OCI-M2 (cell line): ENCODE data around the gene ENKUR.

Source experiments
- DNase-seq: peaks from one replicate; lab custom pipeline; 2025; ENCODE audit not compliant: unreplicated experiment; lab: John Stamatoyannopoulos, UW

The ENKUR gene

GRCh38 chr10:25015828-25016375 lies at the start of gene ENKUR:
ENKUR (minus strand) TSS chr10:25016158; CDS start chr10:25015936, 222 bp downstream.
- peak; percentile 87 for DNase-seq

- DNase-seq: no peak
Measured at GRCh38 chr10:25064401-25064800, 48.4 kb upstream of the ENKUR start.

GRCh38 chr10:25063644-25064043 lies 47.7 kb upstream of the ENKUR start:
- no peak for DNase-seq

GRCh38 chr10:25063157-25063556 lies 47.2 kb upstream of the ENKUR start:
- DNase-seq: no peak

- DNase-seq: no peak
Measured at GRCh38 chr10:25061711-25062449, 45.9 kb upstream of the ENKUR start.

- DNase-seq: no peak
Measured at GRCh38 chr10:25061125-25061524, 45.2 kb upstream of the ENKUR start.

GRCh38 chr10:25059990-25060389 lies 44.0 kb upstream of the ENKUR start:
- DNase-seq: no peak

GRCh38 chr10:25057886-25058285 lies 41.9 kb upstream of the ENKUR start:
- DNase-seq: no peak

GRCh38 chr10:25056726-25057125 lies 40.8 kb upstream of the ENKUR start:
- DNase-seq: no peak

GRCh38 chr10:25052012-25052411 lies 36.1 kb upstream of the ENKUR start:
- no peak for DNase-seq

- DNase-seq: no peak
Measured at GRCh38 chr10:25050402-25050801, 34.4 kb upstream of the ENKUR start.

- no peak for DNase-seq
Measured at GRCh38 chr10:25049966-25050365, 34.0 kb upstream of the ENKUR start.

- DNase-seq: no peak
Measured at GRCh38 chr10:25048450-25048849, 32.5 kb upstream of the ENKUR start.

GRCh38 chr10:25047591-25048301 lies 31.8 kb upstream of the ENKUR start:
- DNase-seq: peak; percentile 15

- no peak for DNase-seq
Measured at GRCh38 chr10:25047088-25047487, 31.1 kb upstream of the ENKUR start.

GRCh38 chr10:25046641-25047040 lies 30.7 kb upstream of the ENKUR start:
- no peak for DNase-seq

- no peak for DNase-seq
Measured at GRCh38 chr10:25039531-25039930, 23.6 kb upstream of the ENKUR start.

GRCh38 chr10:25038325-25038724 lies 22.4 kb upstream of the ENKUR start:
- DNase-seq: no peak

- no peak for DNase-seq
Measured at GRCh38 chr10:25036381-25036780, 20.4 kb upstream of the ENKUR start.

- no peak for DNase-seq
Measured at GRCh38 chr10:25029519-25029918, 13.6 kb upstream of the ENKUR start.

- no peak for DNase-seq
Measured at GRCh38 chr10:25028711-25029110, 12.8 kb upstream of the ENKUR start.

- DNase-seq: no peak
Measured at GRCh38 chr10:25026463-25026862, 10.5 kb upstream of the ENKUR start.
